Neural progenitor cell (in vitro differentiated cells): ENCODE data around the gene BANF1. TPM values are rescaled to one million over a fixed set of nuclear protein-coding genes. Genes with fewer than 3 reads are reported as not detected.

Experiments
- DNase-seq: peaks from one replicate; pipeline ENCODE4 v3.0.0-alpha.2; 2016; ENCODE audit warnings: low spot score
- H2AFZ ChIP-seq: fragments of 200-600 bp; sonication (generic); replicated peaks from 2 replicates; pipeline ENCODE4 v1.6.1; 2016; ENCODE audit warnings: antibody characterized with exemption
- H3F3A ChIP-seq: fragments of 200-600 bp; sonication (generic); 2 replicates; pipeline ENCODE4 v1.6.1; 2016; ENCODE audit warnings: antibody characterized with exemption, low read depth
- H3K27ac ChIP-seq: fragments of 200-600 bp; sonication (generic); 2 replicates; pipeline ENCODE4 v1.5.1; 2016; ENCODE audit warnings: mild to moderate bottlenecking
- H3K27me3 ChIP-seq: fragments of 200-600 bp; sonication (generic); 2 replicates; pipeline ENCODE4 v1.6.1; 2016; ENCODE audit warnings: mild to moderate bottlenecking, moderate library complexity
- H3K36me3 ChIP-seq: fragments of 200-600 bp; sonication (generic); 2 replicates; pipeline ENCODE4 v1.5.1; 2016
- H3K4me1 ChIP-seq: fragments of 200-600 bp; sonication (generic); 2 replicates; pipeline ENCODE4 v1.6.1; 2016; ENCODE audit warnings: mixed run types
- H3K4me2 ChIP-seq: fragments of 200-600 bp; sonication (generic); 2 replicates; pipeline ENCODE4 v1.6.1; 2016
- H3K4me3 ChIP-seq: fragments of 200-600 bp; sonication (generic); 2 replicates; pipeline ENCODE4 v1.5.1; 2016
- H3K79me2 ChIP-seq: fragments of 200-600 bp; sonication (generic); 2 replicates; pipeline ENCODE4 v1.6.1; 2016; ENCODE audit warnings: low read depth
- H3K9ac ChIP-seq: fragments of 200-600 bp; sonication (generic); 2 replicates; pipeline ENCODE4 v1.6.1; 2016
- H3K9me3 ChIP-seq: fragments of 200-600 bp; sonication (generic); 2 replicates; pipeline ENCODE4 v1.5.1; 2016; ENCODE audit warnings: low read depth
- H4K20me1 ChIP-seq: fragments of 200-600 bp; sonication (generic); 2 replicates; pipeline ENCODE4 v1.6.1; 2016; ENCODE audit warnings: low read depth
- H3K27ac Mint-ChIP-seq: 3 replicates; pipeline ENCODE4 v1.8.0; 2021; ENCODE audit warnings: mixed read lengths
- H3K27me3 Mint-ChIP-seq: 2 replicates; pipeline ENCODE4 v1.8.0; 2022; ENCODE audit warnings: low read depth, mild to moderate bottlenecking, inconsistent platforms, moderate library complexity, mixed read lengths; ENCODE audit not compliant: insufficient read depth
- H3K36me3 Mint-ChIP-seq: 3 replicates; pipeline ENCODE4 v1.8.0; 2021; ENCODE audit warnings: mixed read lengths
- H3K4me1 Mint-ChIP-seq: 3 replicates; pipeline ENCODE4 v1.8.0; 2021; ENCODE audit warnings: mixed read lengths
- H3K4me3 Mint-ChIP-seq: 3 replicates; pipeline ENCODE4 v1.8.0; 2021; ENCODE audit warnings: mild to moderate bottlenecking, moderate library complexity, mixed read lengths
- H3K9me3 Mint-ChIP-seq: 3 replicates; pipeline ENCODE4 v1.8.0; 2020; ENCODE audit warnings: mixed read lengths
- CTCF ChIP-seq: fragments of 200-600 bp; sonication (generic); IDR thresholded peaks from 2 replicates; pipeline ENCODE4 v1.5.1; 2017; ENCODE audit warnings: antibody characterized with exemption, mild to moderate bottlenecking
- EZH2 ChIP-seq: fragments of 200-600 bp; sonication (generic); IDR thresholded peaks from 2 replicates; pipeline ENCODE4 v1.6.1; 2017; ENCODE audit warnings: antibody characterized with exemption, mild to moderate bottlenecking, moderate library complexity
- EZH2phosphoT487 ChIP-seq: fragments of 200-600 bp; sonication (generic); IDR thresholded peaks from 2 replicates; pipeline ENCODE4 v1.6.1; 2017; ENCODE audit warnings: antibody characterized with exemption
- total RNA-seq: library from RNA; depleted of rRNA; stranded (reverse); fragments of >200 nt; gene quantifications from 2 replicates; pipeline ENCODE4 v1.2.3, GENCODE V29; 2015; ENCODE audit warnings: low replicate concordance

Gene BANF1
- total RNA-seq, 1 donor from 2014 or later = 39.8 TPM

GRCh38 chr11:65965986-65966762, 36.1 kb upstream of the BANF1 start:
- Mint-ChIP-seq H3K9me3 (no peaks in the 10 kb centered on the region), H3K27ac (no peak overlapping the region), H3K4me1 (peaks cover 29% of the 10 kb centered on the region), H3K4me3 (no peak overlapping the region), H3K36me3 (peaks cover 37% of the 10 kb centered on the region), H3K27me3 (peaks cover 4% of the 10 kb centered on the region)
- H3F3A ChIP-seq = peaks cover 1% of the 10 kb centered on the region
- TF ChIP-seq CTCF (no peak), EZH2 (no peak), EZH2phosphoT487 (no peak)
- H3K4me1 ChIP-seq = peaks cover 9% of the 10 kb centered on the region
- no peak overlapping the region for H3K4me3 ChIP-seq
- H2AFZ ChIP-seq = no peak overlapping the region
- H3K4me2 ChIP-seq = no peak overlapping the region
- peaks cover 18% of the 10 kb centered on the region for H4K20me1 ChIP-seq
- H3K27me3 ChIP-seq = no peaks in the 10 kb centered on the region
- H3K9ac ChIP-seq = no peak overlapping the region
- no peak overlapping the region for H3K27ac ChIP-seq
- no peak for DNase-seq
- peaks cover 31% of the 10 kb centered on the region for H3K79me2 ChIP-seq
- no peaks in the 10 kb centered on the region for H3K36me3 ChIP-seq
- no peaks in the 10 kb centered on the region for H3K9me3 ChIP-seq

DNA sequence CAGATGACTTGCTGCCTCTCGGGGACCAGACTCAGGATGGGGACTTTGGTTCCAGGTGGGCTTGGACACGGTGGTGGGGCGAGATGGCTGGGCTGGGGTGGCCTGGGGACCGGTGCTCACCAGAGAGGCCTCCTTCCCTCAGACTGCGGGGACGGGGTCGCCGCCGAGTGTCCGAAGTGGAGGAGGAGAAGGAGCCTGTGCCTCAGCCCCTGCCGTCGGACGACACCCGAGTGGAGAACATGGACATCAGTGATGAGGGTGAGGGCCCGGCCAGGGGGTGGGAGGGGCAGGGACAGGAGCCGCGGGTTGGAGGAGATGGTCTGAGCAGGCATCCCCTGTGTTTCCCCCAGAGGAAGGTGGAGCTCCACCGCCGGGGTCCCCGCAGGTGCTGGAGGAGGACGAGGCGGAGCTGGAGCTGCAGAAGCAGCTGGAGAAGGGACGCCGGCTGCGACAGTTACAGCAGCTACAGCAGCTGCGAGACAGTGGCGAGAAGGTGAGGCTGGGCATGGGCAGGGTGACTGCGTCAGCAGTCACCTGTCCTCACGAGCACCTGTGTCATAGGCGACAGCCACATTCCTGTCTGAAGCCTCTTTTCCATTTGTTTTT, 34.9 kb upstream of the BANF1 start:
- no peak overlapping the region for H3K27ac ChIP-seq
- no peak overlapping the region for H3K9ac ChIP-seq
- H3K36me3 Mint-ChIP-seq = peaks cover 43% of the 10 kb centered on the region
- H2AFZ ChIP-seq = no peak overlapping the region
- TF ChIP-seq EZH2phosphoT487 = no peak
- no peak for TF ChIP-seq EZH2
- TF ChIP-seq CTCF = no peak
- no peaks in the 10 kb centered on the region for H3K27me3 ChIP-seq
- no peaks in the 10 kb centered on the region for H3K9me3 Mint-ChIP-seq
- H4K20me1 ChIP-seq = peaks cover 14% of the 10 kb centered on the region
- no peak overlapping the region for H3K27ac Mint-ChIP-seq
- H3K79me2 ChIP-seq = peaks cover 22% of the 10 kb centered on the region
- H3K4me1 Mint-ChIP-seq = peaks cover 25% of the 10 kb centered on the region
- H3K4me1 ChIP-seq = peaks cover 7% of the 10 kb centered on the region
- no peak for DNase-seq
- H3K4me2 ChIP-seq = no peak overlapping the region
- no peaks in the 10 kb centered on the region for H3F3A ChIP-seq
- H3K9me3 ChIP-seq = no peaks in the 10 kb centered on the region
- H3K27me3 Mint-ChIP-seq = peaks cover 4% of the 10 kb centered on the region
- H3K36me3 ChIP-seq = no peaks in the 10 kb centered on the region
- H3K4me3 Mint-ChIP-seq = no peak overlapping the region
- no peak overlapping the region for H3K4me3 ChIP-seq

DNA sequence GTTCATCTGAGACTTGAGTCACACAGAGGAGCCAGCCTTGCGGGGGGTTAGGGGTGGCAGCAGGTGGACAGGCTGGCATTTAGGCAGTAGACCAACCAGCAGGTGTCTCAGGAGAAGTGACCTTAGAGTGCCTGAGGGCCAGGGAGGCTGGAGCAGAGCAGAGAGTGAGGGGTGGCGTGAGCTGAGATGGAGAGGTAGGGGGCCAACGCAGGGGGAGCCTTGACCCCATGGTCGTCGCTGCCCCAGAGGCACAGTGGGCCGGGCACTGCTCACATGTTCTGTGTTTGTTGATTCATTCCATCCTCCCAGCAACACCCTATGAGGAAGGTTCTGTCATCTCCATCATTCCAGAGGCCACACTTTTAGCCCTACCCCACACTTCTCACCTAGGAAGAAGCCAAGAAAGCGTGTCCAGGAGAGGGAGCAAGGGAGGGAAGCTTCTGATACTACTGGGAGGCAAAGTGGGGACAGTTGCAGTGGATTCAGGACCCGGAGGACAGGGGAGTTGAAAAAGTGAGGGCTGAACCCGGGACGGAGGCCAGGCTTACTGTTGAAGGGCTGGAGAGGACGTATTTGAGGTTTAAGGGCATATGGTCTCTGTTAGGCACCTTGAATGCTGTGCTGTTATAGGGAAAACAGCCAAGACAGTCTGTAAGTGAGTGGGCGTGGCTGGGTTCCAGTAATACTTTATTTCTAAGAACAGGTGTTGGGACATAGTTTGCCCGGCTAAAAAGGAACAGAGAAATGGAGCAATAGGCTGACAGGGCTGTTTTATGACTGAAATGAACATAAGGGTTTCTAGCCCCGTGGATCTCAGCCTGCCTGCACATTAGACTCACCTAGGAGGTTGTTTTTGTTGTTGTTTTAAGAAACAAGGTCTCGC, 33.5 kb upstream of the BANF1 start:
- Histone ChIP-seq H3K27me3 (no peaks in the 10 kb centered on the region), H4K20me1 (peaks cover 3% of the 10 kb centered on the region), H3K9me3 (no peaks in the 10 kb centered on the region), H3K27ac (no peak overlapping the region), H3K4me2 (no peak overlapping the region), H3K9ac (no peak overlapping the region), H3F3A (no peaks in the 10 kb centered on the region), H3K36me3 (no peaks in the 10 kb centered on the region), H3K4me3 (no peak overlapping the region), H2AFZ (no peak overlapping the region), H3K79me2 (peaks cover 8% of the 10 kb centered on the region), H3K4me1 (no peaks in the 10 kb centered on the region)
- peaks cover 13% of the 10 kb centered on the region for H3K4me1 Mint-ChIP-seq
- H3K36me3 Mint-ChIP-seq = peaks cover 44% of the 10 kb centered on the region
- peak overlapping the region; percentile 16 for H3K27ac Mint-ChIP-seq
- peaks cover 4% of the 10 kb centered on the region for H3K27me3 Mint-ChIP-seq
- no peak overlapping the region for H3K4me3 Mint-ChIP-seq
- DNase-seq = no peak
- no peaks in the 10 kb centered on the region for H3K9me3 Mint-ChIP-seq
- TF ChIP-seq CTCF (no peak), EZH2 (no peak), EZH2phosphoT487 (no peak)
